ENCODE measurements around the gene FHDC1.

GRCh38 chr4:153020457-153020856 is 84.3 kb downstream of the FHDC1 start:
- no peak for TF ChIP-seq CTCF (IDR thresholded peaks at IDR 0.05)
- no peak for TF ChIP-seq POLR2A (IDR thresholded peaks at IDR 0.05)
